ENCODE data around the gene CELF4.
"Not testable (repeated sequence)": the region's sequence is repeated elsewhere in the genome, so short reads cannot be mapped to it uniquely, and the experiment has no call there.

The CELF4 gene

DNA sequence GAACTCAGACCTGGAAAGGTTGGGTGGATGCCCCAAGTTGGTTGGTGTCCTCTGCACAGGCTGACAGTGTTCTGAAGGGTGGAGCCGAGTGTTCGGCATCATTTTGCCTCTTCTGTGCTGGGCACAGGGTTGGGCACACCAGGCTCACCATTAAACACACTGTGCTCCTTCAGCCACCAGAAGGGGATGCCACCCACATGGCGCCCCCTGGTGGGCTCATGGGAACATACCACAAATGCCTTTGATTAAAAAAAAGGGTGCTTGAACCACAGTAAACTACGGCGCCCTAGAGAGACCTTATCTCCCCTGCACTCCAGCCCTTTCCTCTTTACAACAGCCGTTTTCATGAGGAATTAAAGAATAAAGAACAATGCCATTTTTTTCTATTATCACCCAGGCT is 89.4 kb downstream of the CELF4 start:
- WGBS (ENCODE audit: insufficient coverage, insufficient read length): no CpG with 5 or more reads among the region's 6 CpGs
- H3K27me3 ChIP-seq (ENCODE audit: control insufficient read depth, insufficient read depth, low read length): no peaks in the 10 kb centered on the region
- H3K36me3 ChIP-seq (ENCODE audit: control insufficient read depth, insufficient read depth, low read length): no peaks in the 10 kb centered on the region
- no peaks in the 10 kb centered on the region; the same call in 1 of the 2 replicates for H3K4me1 ChIP-seq (ENCODE audit: control insufficient read depth, insufficient read depth, low read length)
- no peak overlapping the region for H3K4me3 ChIP-seq (ENCODE audit: low read length)
- H3K9me3 ChIP-seq (ENCODE audit: control insufficient read depth, insufficient read depth, low read length): no peaks in the 10 kb centered on the region
- no peak overlapping the region for H3K27ac ChIP-seq (ENCODE audit: low read length)
- no peak for DNase-seq (ENCODE audit: low read depth, low spot score)

DNA sequence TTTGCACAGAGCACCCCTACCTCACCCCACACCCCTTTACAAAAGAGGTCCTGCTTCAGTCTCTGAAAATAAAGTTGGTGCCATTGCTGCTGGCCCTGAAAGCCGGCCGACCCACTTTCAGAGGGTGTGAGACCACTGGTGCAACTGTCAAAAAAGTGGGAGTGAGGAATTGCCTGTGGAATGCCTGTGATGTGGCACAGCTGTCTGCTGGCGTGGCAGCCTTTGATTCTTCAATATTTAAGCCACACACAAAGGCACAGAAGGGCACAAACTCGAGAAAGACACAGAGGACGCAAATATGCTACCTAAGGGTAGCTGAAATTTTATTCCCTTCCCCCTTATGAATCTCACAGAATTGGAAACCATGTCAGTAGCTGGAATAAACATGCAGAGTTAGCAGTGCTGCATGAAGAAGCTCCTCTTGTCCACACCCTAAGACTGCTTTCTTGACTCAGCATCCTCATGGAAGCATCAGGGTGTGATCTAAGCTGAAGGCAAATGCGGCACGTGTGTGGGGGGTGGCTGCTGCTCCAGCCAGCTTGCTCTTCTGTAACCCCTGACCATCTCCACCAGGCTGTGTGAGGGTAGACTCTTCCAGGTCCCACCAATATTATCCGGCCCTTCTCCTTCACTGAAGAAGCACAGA is 92.3 kb downstream of the CELF4 start:
- Histone ChIP-seq H3K27me3 (ENCODE audit: control insufficient read depth, insufficient read depth, low read length) (no peaks in the 10 kb centered on the region), H3K36me3 (ENCODE audit: control insufficient read depth, insufficient read depth, low read length) (no peaks in the 10 kb centered on the region), H3K9me3 (ENCODE audit: control insufficient read depth, insufficient read depth, low read length) (no peaks in the 10 kb centered on the region), H3K4me1 (ENCODE audit: control insufficient read depth, insufficient read depth, low read length) (no peaks in the 10 kb centered on the region; the same call in 1 of the 2 replicates), H3K27ac (ENCODE audit: low read length) (no peak overlapping the region), H3K4me3 (ENCODE audit: low read length) (no peak overlapping the region)
- WGBS (ENCODE audit: insufficient coverage, insufficient read length): no CpG with 5 or more reads among the region's 8 CpGs
- DNase-seq (ENCODE audit: low read depth, low spot score): no peak

DNA sequence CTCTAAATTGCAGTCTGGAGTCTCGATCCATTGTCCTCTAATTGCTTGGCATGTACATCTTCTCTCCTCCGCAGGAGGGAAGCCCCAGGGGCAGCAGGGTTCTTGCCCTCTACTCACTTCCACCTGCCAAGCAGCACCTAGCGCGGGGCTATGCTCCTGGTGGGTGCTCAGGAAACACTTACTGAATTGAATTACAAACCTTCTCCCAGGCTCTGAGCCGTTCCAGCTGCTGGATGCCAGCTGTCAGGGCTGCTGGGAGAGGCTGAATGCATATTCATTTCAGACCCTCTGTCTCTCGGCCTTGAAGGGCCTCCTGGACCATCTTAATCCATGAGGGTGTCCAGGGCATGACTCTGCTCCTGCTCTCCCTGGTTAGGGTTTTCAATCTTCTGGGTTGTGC is 94.0 kb downstream of the CELF4 start:
- H3K27me3 ChIP-seq (ENCODE audit: control insufficient read depth, insufficient read depth, low read length): no peaks in the 10 kb centered on the region

DNA sequence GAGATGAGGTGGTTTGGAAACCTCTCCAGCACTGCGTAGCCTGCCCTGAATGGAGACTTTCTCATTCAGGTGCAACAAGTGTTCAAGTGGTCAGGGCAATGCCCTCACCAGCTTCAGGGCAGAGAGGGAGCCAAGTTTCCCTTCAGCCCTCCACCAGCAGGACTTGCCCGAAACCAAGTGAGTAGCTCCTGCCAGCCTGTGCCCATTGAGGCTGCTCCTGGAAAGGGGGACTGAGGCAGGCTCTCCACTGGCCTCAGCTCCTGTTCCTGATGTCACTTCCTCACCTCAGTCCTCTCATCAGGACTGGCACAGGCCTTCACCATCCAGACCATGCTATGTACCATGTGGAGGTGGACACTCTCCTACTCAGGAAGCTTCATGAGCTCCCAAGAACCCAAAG is 94.6 kb downstream of the CELF4 start:
- no peaks in the 10 kb centered on the region for H3K36me3 ChIP-seq (ENCODE audit: control insufficient read depth, insufficient read depth, low read length)
- H3K4me1 ChIP-seq (ENCODE audit: control insufficient read depth, insufficient read depth, low read length): no peaks in the 10 kb centered on the region; the same call in 1 of the 2 replicates
- no peaks in the 10 kb centered on the region for H3K9me3 ChIP-seq (ENCODE audit: control insufficient read depth, insufficient read depth, low read length)
- H3K27me3 ChIP-seq (ENCODE audit: control insufficient read depth, insufficient read depth, low read length): no peaks in the 10 kb centered on the region
- no peak overlapping the region for H3K27ac ChIP-seq (ENCODE audit: low read length)
- no peak for DNase-seq (ENCODE audit: low read depth, low spot score)
- no peak overlapping the region for H3K4me3 ChIP-seq (ENCODE audit: low read length)
- no CpG with 5 or more reads among the region's 2 CpGs for WGBS (ENCODE audit: insufficient coverage, insufficient read length)

More for the DNA sequence above, 94.0 kb downstream of the CELF4 start:
- Histone ChIP-seq H3K9me3 (ENCODE audit: control insufficient read depth, insufficient read depth, low read length) (no peaks in the 10 kb centered on the region), H3K27ac (ENCODE audit: low read length) (no peak overlapping the region), H3K4me1 (ENCODE audit: control insufficient read depth, insufficient read depth, low read length) (no peaks in the 10 kb centered on the region; the same call in 1 of the 2 replicates), H3K4me3 (ENCODE audit: low read length) (no peak overlapping the region), H3K36me3 (ENCODE audit: control insufficient read depth, insufficient read depth, low read length) (no peaks in the 10 kb centered on the region)
- no peak for DNase-seq (ENCODE audit: low read depth, low spot score)
- no CpG with 5 or more reads among the region's 6 CpGs for WGBS (ENCODE audit: insufficient coverage, insufficient read length)

DNA sequence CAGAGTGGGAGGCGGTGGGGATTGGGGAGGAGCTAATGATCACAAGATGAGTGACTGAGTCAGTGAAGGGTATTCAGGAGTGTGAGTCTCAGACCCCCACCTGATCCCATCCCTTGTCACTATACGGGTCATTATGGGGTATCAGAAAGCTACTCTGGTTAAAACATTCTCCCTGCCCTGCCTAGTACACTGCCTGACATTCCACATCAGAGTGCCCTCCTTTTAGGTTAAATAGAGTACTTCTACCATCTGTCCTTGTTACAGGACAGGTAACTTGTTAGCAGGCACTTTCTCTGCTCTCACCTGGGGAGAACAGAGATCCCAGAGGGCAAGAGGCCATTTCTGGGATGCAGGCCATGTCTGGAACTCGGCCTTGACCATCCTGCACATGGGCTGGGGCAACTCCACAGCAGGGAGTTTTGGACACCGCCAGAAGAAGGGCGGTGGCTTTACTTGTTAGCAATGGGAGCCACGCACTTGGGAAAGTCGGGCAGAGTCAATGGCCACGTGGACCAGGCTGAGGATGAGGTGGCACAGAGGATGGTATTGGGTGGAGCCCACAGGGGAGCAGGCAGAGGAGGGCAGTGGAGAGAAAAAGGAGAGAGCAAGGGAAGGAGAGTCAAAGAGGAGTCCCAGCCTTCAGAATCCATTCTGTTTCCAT is 98.5 kb downstream of the CELF4 start:
- no peak for DNase-seq (ENCODE audit: low read depth, low spot score)
- Histone ChIP-seq H3K4me1 (ENCODE audit: control insufficient read depth, insufficient read depth, low read length) (no peaks in the 10 kb centered on the region), H3K4me3 (ENCODE audit: low read length) (no peak overlapping the region), H3K9me3 (ENCODE audit: control insufficient read depth, insufficient read depth, low read length) (no peaks in the 10 kb centered on the region), H3K27ac (ENCODE audit: low read length) (no peak overlapping the region), H3K27me3 (ENCODE audit: control insufficient read depth, insufficient read depth, low read length) (no peaks in the 10 kb centered on the region), H3K36me3 (ENCODE audit: control insufficient read depth, insufficient read depth, low read length) (no peaks in the 10 kb centered on the region)
- no CpG with 5 or more reads among the region's 8 CpGs for WGBS (ENCODE audit: insufficient coverage, insufficient read length)

DNA sequence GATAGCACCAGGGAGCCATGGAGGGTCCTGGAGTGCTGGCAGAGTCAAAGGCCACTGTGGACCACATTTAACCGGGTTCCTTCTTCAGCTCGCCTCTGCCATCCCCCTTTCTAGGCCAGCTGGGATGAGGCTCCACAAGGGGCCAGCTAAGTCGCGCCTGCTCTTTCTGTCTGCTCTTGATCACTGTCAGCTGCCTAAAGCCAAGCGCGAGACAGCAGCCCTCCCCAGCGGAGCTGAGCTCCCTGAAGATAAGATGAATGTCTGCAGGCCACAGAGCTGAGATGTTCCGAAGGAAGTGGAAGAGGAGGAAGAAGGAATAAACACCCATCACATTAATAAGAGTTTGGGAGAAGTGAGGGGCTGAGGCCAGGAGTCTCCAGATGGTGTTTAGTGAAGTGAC is 99.6 kb downstream of the CELF4 start:
- no CpG with 5 or more reads among the region's 8 CpGs for WGBS (ENCODE audit: insufficient coverage, insufficient read length)
- H3K27me3 ChIP-seq (ENCODE audit: control insufficient read depth, insufficient read depth, low read length): no peaks in the 10 kb centered on the region

DNA sequence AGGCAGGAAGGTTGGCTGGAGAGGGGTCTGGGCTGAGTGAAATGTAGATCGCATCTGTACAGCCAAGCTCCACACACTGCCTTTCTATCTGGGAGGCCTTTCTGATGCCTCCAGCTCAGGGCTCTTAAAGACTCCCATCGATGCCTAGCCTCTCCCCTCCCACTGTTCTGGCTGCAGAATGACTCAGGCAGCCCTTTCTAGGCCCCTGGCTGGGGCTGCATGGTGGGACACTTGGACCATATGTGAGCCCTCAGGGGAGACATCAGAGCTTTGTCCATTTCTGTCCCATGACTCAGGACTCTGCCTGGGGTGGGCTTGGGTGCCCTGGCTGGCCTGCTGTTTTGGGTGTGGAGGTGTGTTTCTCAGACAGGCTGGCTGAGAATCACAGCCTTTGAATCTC is 101.3 kb downstream of the CELF4 start:
- Histone ChIP-seq H3K27ac (ENCODE audit: low read length) (no peak overlapping the region), H3K27me3 (ENCODE audit: control insufficient read depth, insufficient read depth, low read length) (no peaks in the 10 kb centered on the region), H3K36me3 (ENCODE audit: control insufficient read depth, insufficient read depth, low read length) (no peaks in the 10 kb centered on the region), H3K4me1 (ENCODE audit: control insufficient read depth, insufficient read depth, low read length) (no peaks in the 10 kb centered on the region), H3K9me3 (ENCODE audit: control insufficient read depth, insufficient read depth, low read length) (no peaks in the 10 kb centered on the region), H3K4me3 (ENCODE audit: low read length) (no peak overlapping the region)
- no peak for DNase-seq (ENCODE audit: low read depth, low spot score)
- WGBS (ENCODE audit: insufficient coverage, insufficient read length): no CpG with 5 or more reads among the region's 2 CpGs

More for the DNA sequence above, 99.6 kb downstream of the CELF4 start:
- no peaks in the 10 kb centered on the region for H3K9me3 ChIP-seq (ENCODE audit: control insufficient read depth, insufficient read depth, low read length)
- H3K4me1 ChIP-seq (ENCODE audit: control insufficient read depth, insufficient read depth, low read length): no peaks in the 10 kb centered on the region
- H3K36me3 ChIP-seq (ENCODE audit: control insufficient read depth, insufficient read depth, low read length): no peaks in the 10 kb centered on the region
- H3K4me3 ChIP-seq (ENCODE audit: low read length): no peak overlapping the region
- H3K27ac ChIP-seq (ENCODE audit: low read length): no peak overlapping the region
- DNase-seq (ENCODE audit: low read depth, low spot score): no peak

DNA sequence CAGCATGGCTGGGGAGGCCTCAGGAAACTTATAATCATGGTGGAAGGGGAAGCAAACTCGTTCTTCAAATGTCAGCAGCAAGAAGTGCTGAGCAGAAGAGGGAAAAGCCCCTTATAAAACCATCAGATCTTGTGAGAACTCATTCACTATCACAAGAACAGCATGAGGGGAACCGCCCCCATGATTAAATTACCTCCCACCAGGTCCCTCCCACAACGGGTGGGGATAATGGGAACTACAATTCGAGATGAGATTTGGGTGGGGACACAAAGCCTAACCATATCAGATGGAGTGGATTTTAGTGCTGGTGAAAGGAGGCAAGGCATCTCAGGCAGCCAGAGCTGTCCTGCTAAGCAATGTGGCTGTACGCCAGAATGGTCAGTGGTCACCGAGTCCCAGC is 104.3 kb downstream of the CELF4 start:
- WGBS (ENCODE audit: insufficient coverage, insufficient read length): no CpG with 5 or more reads among the region's 6 CpGs
- not testable (repeated sequence) for H3K27me3 ChIP-seq (ENCODE audit: control insufficient read depth, insufficient read depth, low read length); H3K4me1 ChIP-seq (ENCODE audit: control insufficient read depth, insufficient read depth, low read length); H3K9me3 ChIP-seq (ENCODE audit: control insufficient read depth, insufficient read depth, low read length); H3K4me3 ChIP-seq (ENCODE audit: low read length); DNase-seq (ENCODE audit: low read depth, low spot score); H3K27ac ChIP-seq (ENCODE audit: low read length); H3K36me3 ChIP-seq (ENCODE audit: control insufficient read depth, insufficient read depth, low read length)

DNA sequence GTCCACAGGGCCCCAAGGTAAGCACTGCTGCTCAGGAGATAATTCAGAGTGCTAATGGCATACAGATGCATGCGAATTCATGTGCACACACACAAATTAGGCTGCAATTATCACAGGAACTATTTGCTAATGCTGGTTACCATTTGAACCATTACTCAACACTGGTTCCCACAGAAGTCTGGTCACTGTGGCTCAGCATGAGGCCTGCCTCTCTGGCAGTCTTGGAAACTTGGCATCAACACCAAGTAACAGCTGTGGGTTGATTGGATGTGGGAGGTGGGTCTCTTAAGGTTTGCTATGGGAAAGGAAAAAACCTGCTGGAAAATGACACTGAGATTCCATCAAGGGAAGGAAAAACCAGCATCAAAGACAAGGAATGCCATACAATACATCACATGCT is 105.0 kb downstream of the CELF4 start:
- Histone ChIP-seq H3K9me3 (ENCODE audit: control insufficient read depth, insufficient read depth, low read length) (no peaks in the 10 kb centered on the region), H3K4me3 (ENCODE audit: low read length) (no peak overlapping the region), H3K4me1 (ENCODE audit: control insufficient read depth, insufficient read depth, low read length) (no peaks in the 10 kb centered on the region), H3K36me3 (ENCODE audit: control insufficient read depth, insufficient read depth, low read length) (no peaks in the 10 kb centered on the region), H3K27ac (ENCODE audit: low read length) (no peak overlapping the region), H3K27me3 (ENCODE audit: control insufficient read depth, insufficient read depth, low read length) (no peaks in the 10 kb centered on the region)
- WGBS (ENCODE audit: insufficient coverage, insufficient read length): no CpG with 5 or more reads among the region's 1 CpG
- DNase-seq (ENCODE audit: low read depth, low spot score): no peak

DNA sequence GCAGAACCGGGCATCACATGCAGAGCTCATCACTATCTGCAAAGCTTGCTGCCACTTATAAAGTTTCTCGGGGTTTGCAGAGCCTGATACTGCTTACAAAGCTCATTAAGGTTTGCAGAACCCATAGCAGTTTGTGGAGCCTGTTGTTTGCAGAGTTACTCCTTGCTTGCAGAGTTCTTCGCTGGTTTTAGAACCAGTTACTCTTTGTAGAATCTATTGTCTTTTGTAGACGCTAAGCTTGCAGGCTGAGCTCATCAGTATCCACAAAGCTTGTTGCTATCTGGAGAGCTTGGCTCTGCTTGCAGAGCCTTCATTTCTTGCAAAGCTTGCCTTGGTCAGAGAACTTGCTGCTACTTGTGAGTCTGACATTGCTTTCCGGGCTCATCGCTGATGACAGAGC is 106.9 kb downstream of the CELF4 start:
- WGBS (ENCODE audit: insufficient coverage, insufficient read length): no CpG with 5 or more reads among the region's 6 CpGs
- no peaks in the 10 kb centered on the region for H3K4me1 ChIP-seq (ENCODE audit: control insufficient read depth, insufficient read depth, low read length)
- no peaks in the 10 kb centered on the region for H3K9me3 ChIP-seq (ENCODE audit: control insufficient read depth, insufficient read depth, low read length)
- H3K36me3 ChIP-seq (ENCODE audit: control insufficient read depth, insufficient read depth, low read length): no peaks in the 10 kb centered on the region
- DNase-seq (ENCODE audit: low read depth, low spot score): no peak
- no peak overlapping the region for H3K27ac ChIP-seq (ENCODE audit: low read length)
- no peak overlapping the region for H3K4me3 ChIP-seq (ENCODE audit: low read length)
- H3K27me3 ChIP-seq (ENCODE audit: control insufficient read depth, insufficient read depth, low read length): no peaks in the 10 kb centered on the region

DNA sequence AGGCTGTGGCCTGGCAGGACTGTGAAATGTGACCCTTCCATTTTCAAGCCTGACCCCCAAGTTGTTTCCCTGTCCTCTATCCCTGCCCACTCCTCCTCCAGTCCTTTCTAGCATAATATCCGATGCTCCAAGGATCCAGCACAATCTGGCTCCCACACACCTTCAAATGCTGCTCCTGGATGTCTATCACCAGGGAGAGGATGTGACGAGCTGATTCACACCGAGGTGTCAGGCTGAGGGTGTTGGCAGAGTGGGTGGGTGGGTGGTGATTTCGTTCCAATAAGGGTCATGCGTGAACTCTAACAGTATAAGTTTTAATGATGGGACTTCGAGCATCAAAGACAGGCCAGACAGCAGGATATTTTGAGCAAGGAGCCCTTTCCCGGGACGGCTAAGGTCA is 107.8 kb downstream of the CELF4 start:
- no peak overlapping the region for H3K4me3 ChIP-seq (ENCODE audit: low read length)
- H3K27me3 ChIP-seq (ENCODE audit: control insufficient read depth, insufficient read depth, low read length): no peaks in the 10 kb centered on the region
- no peaks in the 10 kb centered on the region for H3K36me3 ChIP-seq (ENCODE audit: control insufficient read depth, insufficient read depth, low read length)
- H3K27ac ChIP-seq (ENCODE audit: low read length): no peak overlapping the region
- H3K4me1 ChIP-seq (ENCODE audit: control insufficient read depth, insufficient read depth, low read length): no peaks in the 10 kb centered on the region
- no CpG with 5 or more reads among the region's 8 CpGs for WGBS (ENCODE audit: insufficient coverage, insufficient read length)
- no peaks in the 10 kb centered on the region for H3K9me3 ChIP-seq (ENCODE audit: control insufficient read depth, insufficient read depth, low read length)
- DNase-seq (ENCODE audit: low read depth, low spot score): no peak
